SK-N-SH (cell line): ENCODE measurements around the gene RASL11B. TPM values are rescaled to one million over a fixed set of nuclear protein-coding genes. Genes with fewer than 3 reads are reported as not detected.

Experiments
- CTCF ChIA-PET: fragments of 300-600, 350-600 bp; formaldehyde crosslinking; extraction: SDS; loops from one replicate; lab custom pipeline; 2021; lab: Yijun Ruan, JAX
- POLR2A ChIA-PET: fragments of 350-600 bp; sonication (Branson Sonifier 250); formaldehyde crosslinking; extraction: SDS; loops from one replicate; lab custom pipeline; 2020; ENCODE audit warnings: antibody characterized with exemption, inconsistent platforms; lab: Yijun Ruan, JAX
- DNase-seq: peaks from one replicate; pipeline ENCODE4 v3.0.0; 2012
- H2AFZ ChIP-seq: fragments of 200-600 bp; sonication (generic); 2 replicates; pipeline ENCODE4 v1.8.1; 2016; ENCODE audit warnings: antibody characterized with exemption, mild to moderate bottlenecking, low read depth
- H3F3A ChIP-seq: fragments of 200-600 bp; sonication (generic); replicated peaks from 2 replicates; pipeline ENCODE3; 2016; ENCODE audit warnings: antibody characterized with exemption, mild to moderate bottlenecking; ENCODE audit not compliant: insufficient read depth
- H3K27ac ChIP-seq, 2 experiments: fragments of 200-500 bp in 1 of 2; fragments of 200-600 bp in 1 of 2; sonication (Bioruptor generic) in 1 of 2; sonication (generic), shearing (Covaris generic) in 1 of 2; 2 replicates each; pipeline versions ENCODE4 v1.5.1 to v1.6.1; 2014 to 2016; ENCODE audit warnings: low read depth in 2 of 2, inconsistent platforms in 1 of 2, low read length in 1 of 2, mild to moderate bottlenecking in 1 of 2, mixed read lengths in 1 of 2
- H3K27me3 ChIP-seq: fragments of 200-600 bp; sonication (generic), shearing (Covaris generic); 2 replicates; pipeline ENCODE4 v1.6.1; 2016; ENCODE audit warnings: mixed run types; ENCODE audit not compliant: insufficient read depth
- H3K36me3 ChIP-seq, 2 experiments: fragments of 200-500 bp in 1 of 2; fragments of 200-600 bp in 1 of 2; sonication (Bioruptor generic) in 1 of 2; sonication (generic) in 1 of 2; replicated peaks in 1 of 2; 2 replicates each; pipeline versions ENCODE3 to v1.5.1; 2014 to 2016; ENCODE audit warnings: low read length in 1 of 2, mild to moderate bottlenecking in 1 of 2; ENCODE audit not compliant: insufficient read depth in 2 of 2, control insufficient read depth in 1 of 2
- H3K4me1 ChIP-seq, 2 experiments: fragments of 200-500 bp in 1 of 2; fragments of 200-600 bp in 1 of 2; sonication (Bioruptor generic) in 1 of 2; sonication (generic), shearing (Covaris generic) in 1 of 2; 2 replicates each; pipeline versions ENCODE4 v1.5.1 to v1.6.1; 2014 to 2016; ENCODE audit warnings: low read depth in 1 of 2, low read length in 1 of 2, mixed run types in 1 of 2; ENCODE audit not compliant: insufficient read depth in 2 of 2, control insufficient read depth in 1 of 2
- H3K4me2 ChIP-seq: fragments of 200-600 bp; sonication (generic), shearing (Covaris generic); 2 replicates; pipeline ENCODE4 v1.6.1; 2017; ENCODE audit warnings: mixed run types
- H3K4me3 ChIP-seq, 2 experiments: fragments of 200-500 bp in 1 of 2; fragments of 200-600 bp in 1 of 2; sonication (Bioruptor generic) in 1 of 2; sonication (generic), shearing (Covaris generic) in 1 of 2; 2 replicates each; pipeline versions ENCODE4 v1.5.1 to v1.8.1; 2014 to 2016; ENCODE audit warnings: low read depth in 2 of 2, inconsistent platforms in 1 of 2, low read length in 1 of 2, mild to moderate bottlenecking in 1 of 2, mixed read lengths in 1 of 2, moderate library complexity in 1 of 2
- H3K79me2 ChIP-seq: fragments of 200-600 bp; sonication (generic); 2 replicates; pipeline ENCODE4 v1.8.1; 2017; ENCODE audit warnings: mild to moderate bottlenecking; ENCODE audit not compliant: insufficient read depth
- H3K9ac ChIP-seq: fragments of 200-600 bp; sonication (generic); 2 replicates; pipeline ENCODE4 v1.6.1; 2017; ENCODE audit warnings: mixed run types
- H3K9me2 ChIP-seq: fragments of 200-600 bp; sonication (generic); 2 replicates; pipeline ENCODE4 v1.6.1; 2017; ENCODE audit warnings: mixed run types
- H3K9me3 ChIP-seq: fragments of 200-600 bp; sonication (generic); 2 replicates; pipeline ENCODE4 v1.6.1; 2017; ENCODE audit warnings: mixed run types, mild to moderate bottlenecking, moderate library complexity
- H4K20me1 ChIP-seq: fragments of 200-600 bp; sonication (generic); 2 replicates; pipeline ENCODE4 v1.6.1; 2017; ENCODE audit warnings: mild to moderate bottlenecking, mixed run types; ENCODE audit not compliant: insufficient read depth
- CHD2 ChIP-seq: fragments of 150-350 bp; IDR thresholded peaks from 2 replicates; pipeline ENCODE4 v1.6.1; 2018; ENCODE audit warnings: low read length; ENCODE audit not compliant: partially characterized antibody
- CTCF ChIP-seq: fragments of 200-600 bp; sonication (generic); IDR thresholded peaks from 2 replicates; pipeline ENCODE4 v1.6.1; 2017; ENCODE audit warnings: antibody characterized with exemption, mild to moderate bottlenecking, moderate library complexity
- EZH2phosphoT487 ChIP-seq: fragments of 200-600 bp; sonication (generic); IDR thresholded peaks from 2 replicates; pipeline ENCODE4 v1.6.1; 2017; ENCODE audit warnings: low read depth, mixed run types, mild to moderate bottlenecking, antibody characterized with exemption, moderate library complexity, borderline replicate concordance
- FOSL2 ChIP-seq: IDR thresholded peaks from 2 replicates; pipeline ENCODE4 v1.4.0; 2012; ENCODE audit warnings: low read depth, mild to moderate bottlenecking, moderate library complexity, borderline replicate concordance
- FOXJ3 ChIP-seq: sonication (generic); formaldehyde crosslinking; IDR thresholded peaks from 2 replicates; pipeline ENCODE4 v1.5.1; 2020; ENCODE audit warnings: mild to moderate bottlenecking, missing genetic modification reagents
- IRF3 ChIP-seq: fragments of 150-350 bp; IDR thresholded peaks from 2 replicates; pipeline ENCODE4 v1.6.1; 2016; ENCODE audit warnings: mild to moderate bottlenecking, low read depth, low read length
- JUND ChIP-seq: IDR thresholded peaks from 2 replicates; pipeline ENCODE4 v1.4.0; 2012
- MEF2A ChIP-seq: IDR thresholded peaks from 2 replicates; pipeline ENCODE4 v1.4.0; 2012; ENCODE audit warnings: low read depth, borderline replicate concordance
- NRF1 ChIP-seq: IDR thresholded peaks from 2 replicates; pipeline ENCODE4 v1.6.1; 2012; ENCODE audit warnings: low read depth, mild to moderate bottlenecking, low read length
- POLR2AphosphoS5 ChIP-seq: IDR thresholded peaks from 2 replicates; pipeline ENCODE4 v1.6.1; 2012; ENCODE audit warnings: low read depth, low read length
- REST ChIP-seq: IDR thresholded peaks from 2 replicates; pipeline ENCODE4 v1.6.1; 2012; ENCODE audit warnings: mild to moderate bottlenecking, low read depth, low read length, moderate library complexity
- TCF12 ChIP-seq: IDR thresholded peaks from 2 replicates; pipeline ENCODE4 v1.4.0; 2012
- USF2 ChIP-seq: fragments of 150-350 bp; IDR thresholded peaks from 2 replicates; pipeline ENCODE4 v1.6.1; 2017; ENCODE audit warnings: antibody characterized with exemption, low read length, low read depth, borderline replicate concordance
- WGBS: methylation state at CpG from one replicate; pipeline ENCODE4 v1.1.6; 2017; ENCODE audit warnings: low lambda C conversion rate; 5-methylcytosine and 5-hydroxymethylcytosine counted together
- polyA plus RNA-seq, 3 experiments: library from polyadenylated mRNA; depleted of rRNA; stranded (reverse); fragments of >200 nt; gene quantifications; 2 replicates each; pipeline ENCODE4 v1.2.3, GENCODE V29; 2012

Gene RASL11B
- polyA plus RNA-seq, 1 of the 3 experiments (the other 2 are of a cell fraction): 0.54 TPM

- Histone ChIP-seq H3K9me2 (no peaks in the 10 kb centered on the region), H3F3A (peaks cover 1% of the 10 kb centered on the region), H3K36me3 (no peaks in the 10 kb centered on the region), H4K20me1 (no peaks in the 10 kb centered on the region), H2AFZ (no peak overlapping the region), H3K9me3 (no peaks in the 10 kb centered on the region), H3K79me2 (no peaks in the 10 kb centered on the region), H3K4me1 (peaks cover 0 to 34% of the 10 kb centered on the region in 2 experiments; a peak in 2 of 4 replicates), H3K4me2 (no peak overlapping the region), H3K27ac (no peak overlapping the region), H3K9ac (no peak overlapping the region), H3K4me3 (no peak overlapping the region), H3K27me3 (no peaks in the 10 kb centered on the region)
- POLR2A ChIA-PET: no interaction called here
- TF ChIP-seq JUND (no peak), EZH2phosphoT487 (no peak), CTCF (no peak), TCF12 (no peak), IRF3 (no peak), CHD2 (no peak), NRF1 (no peak), REST (no peak), USF2 (no peak), FOXJ3 (CRISPR knock-in tag) (no peak), POLR2AphosphoS5 (no peak), FOSL2 (no peak), MEF2A (no peak)
- CTCF ChIA-PET: interaction anchor here (0.7 kb wide), 1 partner anchor 257 kb away, joined by 3 read pairs; no protein-coding TSS in a partner anchor
- DNase-seq: no peak
- WGBS: 81% methylated on average over 3 of the region's 3 CpGs
Observed at GRCh38 chr4:52836120-52836519, 26.0 kb upstream of the RASL11B start.
